Muscle layer of duodenum (tissue), 2 donors: Measurements from ENCODE around the gene TMEM140.

Experiments
- H3K27ac ChIP-seq: one replicate; pipeline ENCODE4 v1.7.0; 2013; ENCODE audit warnings: mild to moderate bottlenecking, low read length
- H3K27me3 ChIP-seq: one replicate; pipeline ENCODE4 v1.7.0; 2013; ENCODE audit warnings: low read depth, mild to moderate bottlenecking, control low read depth, low read length
- H3K36me3 ChIP-seq, 2 donors: one replicate each; pipeline ENCODE4 v1.7.0; 2013; ENCODE audit warnings: low read length in 2 of 2, control low read depth in 1 of 2, mild to moderate bottlenecking in 1 of 2; ENCODE audit not compliant: insufficient read depth in 2 of 2, control insufficient read depth in 1 of 2
- H3K4me1 ChIP-seq, 2 donors: one replicate each; pipeline ENCODE4 v1.7.0; 2013; ENCODE audit warnings: low read length in 2 of 2, mild to moderate bottlenecking in 2 of 2, control low read depth in 1 of 2, moderate library complexity in 1 of 2; ENCODE audit not compliant: insufficient read depth in 2 of 2, control insufficient read depth in 1 of 2
- H3K4me3 ChIP-seq, 2 donors: one replicate each; pipeline ENCODE4 v1.7.0; 2013; ENCODE audit warnings: low read length in 2 of 2, low read depth in 1 of 2, mild to moderate bottlenecking in 1 of 2
- H3K9me3 ChIP-seq, 2 donors: one replicate each; pipeline ENCODE4 v1.7.0; 2013; ENCODE audit warnings: low read length in 2 of 2, control low read depth in 1 of 2, mild to moderate bottlenecking in 1 of 2; ENCODE audit not compliant: control insufficient read depth in 1 of 2
- donor health status: healthy.

The TMEM140 gene

DNA sequence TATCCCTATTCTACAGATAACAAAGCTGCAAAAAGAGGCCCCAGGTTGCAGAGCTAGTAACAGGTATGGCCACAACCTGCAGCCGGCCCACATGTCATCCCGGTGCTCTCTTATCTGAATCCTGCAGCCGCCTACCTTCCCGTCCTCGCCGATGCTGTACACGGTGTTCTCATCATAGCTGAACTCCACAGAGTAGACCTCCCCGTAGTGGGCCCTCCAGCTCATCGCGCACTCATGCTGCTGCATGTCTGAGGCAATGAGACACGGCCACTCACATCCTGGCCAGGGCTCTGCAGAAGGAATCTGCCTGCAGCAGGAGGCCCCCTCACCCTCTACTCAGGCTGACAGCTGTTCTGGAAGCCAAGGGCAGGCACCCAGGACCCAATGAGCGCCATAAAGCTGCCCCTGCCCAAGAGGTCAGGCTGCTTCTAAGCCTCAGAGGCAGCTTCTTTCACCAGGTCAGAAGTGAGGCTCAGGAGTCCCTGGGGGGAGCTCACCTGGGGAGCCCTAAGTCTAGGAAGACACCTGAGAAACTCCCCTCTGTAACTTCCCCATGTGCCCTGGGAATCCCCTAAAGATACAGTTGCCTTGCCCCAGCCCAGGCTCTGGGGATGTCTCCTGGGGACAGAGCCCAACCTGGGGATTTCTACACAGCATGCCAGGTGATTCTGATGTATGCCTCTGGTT, 40.6 kb downstream of the TMEM140 start:
- H3K36me3 ChIP-seq, result peaks cover 40 to 75% of the 10 kb centered on the region in 2 donors
- no peak overlapping the region for H3K4me3 ChIP-seq
- no peaks in the 10 kb centered on the region for H3K27me3 ChIP-seq
- H3K4me1 ChIP-seq, result no peaks in the 10 kb centered on the region
- no peak overlapping the region for H3K27ac ChIP-seq
- no peaks in the 10 kb centered on the region for H3K9me3 ChIP-seq

DNA sequence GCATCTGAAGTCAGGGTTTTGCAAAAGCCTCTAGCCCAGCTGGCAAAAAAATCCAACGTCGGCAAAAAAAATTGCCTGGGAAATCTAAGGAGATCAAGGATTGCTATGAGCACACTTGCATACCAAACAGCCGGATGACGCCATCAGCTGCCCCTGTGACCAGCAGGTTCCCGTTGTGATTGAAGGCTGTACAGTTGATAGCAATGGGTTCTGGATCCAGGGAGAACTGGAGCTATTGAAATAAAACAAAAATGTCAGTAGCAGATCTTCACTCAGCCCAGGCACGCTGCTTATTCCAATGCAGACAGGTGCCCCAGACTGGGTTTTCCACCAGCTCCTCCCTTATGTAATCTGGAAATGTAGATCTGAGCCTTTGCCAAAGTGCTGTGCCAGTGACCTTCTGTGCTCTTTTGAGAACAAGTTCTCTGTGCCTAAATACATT, 41.4 kb downstream of the TMEM140 start:
- Histone ChIP-seq H3K4me1 (no peaks in the 10 kb centered on the region), H3K36me3 (peaks cover 38 to 75% of the 10 kb centered on the region in 2 donors), H3K27me3 (no peaks in the 10 kb centered on the region), H3K4me3 (no peak overlapping the region), H3K27ac (no peak overlapping the region), H3K9me3 (no peaks in the 10 kb centered on the region)

DNA sequence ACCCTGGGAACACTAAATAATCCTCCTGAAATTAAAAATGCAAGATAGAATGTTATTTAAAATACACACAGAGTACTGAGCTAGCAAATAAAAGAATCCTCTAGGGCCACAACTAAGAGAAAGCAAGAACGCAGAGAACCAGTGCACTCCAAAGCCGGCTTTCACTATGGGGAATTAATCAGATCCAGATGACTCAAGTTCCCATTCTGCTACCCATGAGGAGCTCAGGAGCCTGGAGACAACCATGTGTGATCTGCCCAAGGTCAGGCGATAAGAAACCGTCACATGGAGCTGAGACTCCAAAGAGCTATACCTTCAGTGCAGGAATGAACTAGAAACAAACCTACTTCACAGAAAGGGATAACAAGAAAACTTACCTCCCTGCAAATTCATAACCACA, 42.1 kb downstream of the TMEM140 start:
- Histone ChIP-seq H3K27me3 (no peaks in the 10 kb centered on the region), H3K4me1 (no peaks in the 10 kb centered on the region), H3K36me3 (peaks cover 38 to 76% of the 10 kb centered on the region in 2 donors), H3K27ac (no peak overlapping the region), H3K4me3 (no peak overlapping the region), H3K9me3 (no peaks in the 10 kb centered on the region)

DNA sequence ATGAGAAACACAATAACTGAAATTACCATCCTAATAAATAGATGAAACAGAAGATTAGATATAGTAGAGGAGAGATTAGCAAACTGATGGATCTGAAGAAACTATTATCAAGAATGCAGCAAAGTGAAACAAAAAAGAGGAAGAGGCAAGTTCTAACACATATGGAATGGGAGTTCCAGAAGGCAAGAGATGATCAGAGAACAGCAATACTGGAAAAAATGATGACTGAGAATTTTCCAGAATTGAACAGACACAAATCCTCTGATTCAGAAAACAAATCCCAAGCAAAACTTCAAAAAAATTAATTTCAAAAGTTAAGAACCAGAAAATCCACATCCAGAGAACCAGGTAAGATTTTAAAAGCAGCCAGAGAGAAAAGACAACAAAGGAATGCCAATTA, 42.8 kb downstream of the TMEM140 start:
- peaks cover 32 to 74% of the 10 kb centered on the region in 2 donors for H3K36me3 ChIP-seq
- H3K27ac ChIP-seq, result no peak overlapping the region
- no peak overlapping the region for H3K4me3 ChIP-seq
- no peaks in the 10 kb centered on the region for H3K4me1 ChIP-seq
- no peaks in the 10 kb centered on the region for H3K27me3 ChIP-seq
- H3K9me3 ChIP-seq, result no peaks in the 10 kb centered on the region

DNA sequence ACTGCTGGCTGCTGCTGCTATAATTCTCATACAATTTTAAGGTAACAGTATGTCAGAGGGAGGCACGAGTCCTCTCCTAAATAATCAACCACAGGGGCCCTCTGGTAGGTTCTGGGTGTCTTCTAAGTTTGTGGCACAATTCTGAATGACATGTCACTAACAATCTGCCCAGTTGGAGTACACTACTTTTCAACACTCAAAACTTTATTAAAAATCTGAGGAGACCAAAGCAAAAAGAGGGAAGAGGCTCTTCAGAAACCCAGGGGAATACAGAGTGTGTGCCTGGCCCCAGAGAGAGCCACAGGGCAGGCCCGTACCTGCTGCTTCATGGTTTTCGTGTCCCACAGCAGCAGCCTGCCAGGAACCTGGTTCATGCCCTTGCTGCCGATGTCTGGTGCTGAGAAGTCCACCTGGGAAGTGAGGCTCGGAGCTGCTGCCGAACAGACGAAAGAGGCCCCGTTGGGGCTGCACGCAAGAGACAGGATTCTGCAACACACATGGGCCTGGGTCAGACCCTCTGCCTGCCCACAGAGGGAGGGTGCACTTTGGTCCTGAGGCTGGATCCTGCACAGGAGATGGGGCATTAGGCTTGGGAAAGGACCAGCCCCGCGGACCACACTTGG, 45.2 kb downstream of the TMEM140 start:
- no peak overlapping the region for H3K4me3 ChIP-seq
- H3K27ac ChIP-seq, result no peak overlapping the region
- H3K9me3 ChIP-seq, result no peaks in the 10 kb centered on the region
- peaks cover 33 to 74% of the 10 kb centered on the region in 2 donors for H3K36me3 ChIP-seq
- no peaks in the 10 kb centered on the region for H3K4me1 ChIP-seq
- no peaks in the 10 kb centered on the region for H3K27me3 ChIP-seq

DNA sequence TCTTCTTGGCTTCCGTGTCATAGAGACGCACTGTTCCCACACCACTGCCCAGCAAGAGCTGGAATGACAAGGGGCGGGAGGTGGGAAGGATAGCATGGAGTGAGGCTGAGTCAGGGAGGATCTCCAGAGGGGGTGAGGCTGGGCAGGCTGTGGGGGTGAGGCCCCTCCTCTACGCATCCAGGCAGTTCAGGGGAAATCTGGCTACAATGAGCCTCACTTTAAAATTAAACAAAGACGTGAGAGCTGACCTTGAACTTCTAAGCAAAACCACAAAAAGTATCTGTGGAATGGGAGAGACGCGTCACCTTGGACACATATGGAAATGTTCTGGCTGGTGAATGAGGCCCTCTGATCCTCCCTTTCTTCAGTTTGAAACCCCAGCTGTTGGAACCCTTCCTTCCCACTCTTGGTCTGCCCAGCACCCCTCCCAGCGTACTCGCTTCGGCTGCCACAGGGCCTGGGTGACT, 45.8 kb downstream of the TMEM140 start:
- Histone ChIP-seq H3K9me3 (no peaks in the 10 kb centered on the region), H3K4me3 (no peak overlapping the region), H3K4me1 (no peaks in the 10 kb centered on the region), H3K36me3 (peaks cover 33 to 71% of the 10 kb centered on the region in 2 donors), H3K27ac (no peak overlapping the region), H3K27me3 (no peaks in the 10 kb centered on the region)

DNA sequence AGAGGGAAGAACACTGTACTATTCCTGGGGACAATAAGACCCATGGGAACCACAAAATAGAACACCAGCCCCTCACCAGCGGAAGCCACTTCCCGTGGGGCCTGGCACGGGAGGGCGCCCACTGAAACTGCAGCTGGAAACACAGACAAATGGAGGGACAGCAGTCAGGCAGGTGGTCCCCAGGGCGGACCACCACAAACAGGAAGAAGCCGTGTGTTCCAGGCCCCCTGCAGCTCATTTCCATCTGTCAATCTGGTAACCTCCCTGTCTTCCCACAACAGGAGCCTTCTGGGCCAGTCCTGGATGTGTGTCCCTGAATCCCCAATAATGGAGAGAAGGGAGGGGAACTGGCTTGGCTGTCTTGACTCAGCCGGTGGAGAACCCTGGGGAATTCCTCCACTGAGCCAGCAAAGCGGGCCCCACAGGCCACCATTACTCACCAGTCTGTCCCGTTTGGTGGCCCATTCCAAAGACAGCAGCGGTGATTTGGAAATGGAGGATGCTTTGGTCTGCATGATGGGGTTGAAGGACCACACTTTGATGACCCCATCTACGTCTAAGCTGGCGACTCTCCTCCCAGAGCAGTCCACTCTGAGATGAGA, 46.7 kb downstream of the TMEM140 start:
- H3K4me3 ChIP-seq, result no peak overlapping the region
- no peaks in the 10 kb centered on the region for H3K27me3 ChIP-seq
- H3K4me1 ChIP-seq, result no peaks in the 10 kb centered on the region
- H3K27ac ChIP-seq, result no peak overlapping the region
- H3K36me3 ChIP-seq, result peaks cover 33 to 65% of the 10 kb centered on the region in 2 donors
- no peaks in the 10 kb centered on the region for H3K9me3 ChIP-seq

DNA sequence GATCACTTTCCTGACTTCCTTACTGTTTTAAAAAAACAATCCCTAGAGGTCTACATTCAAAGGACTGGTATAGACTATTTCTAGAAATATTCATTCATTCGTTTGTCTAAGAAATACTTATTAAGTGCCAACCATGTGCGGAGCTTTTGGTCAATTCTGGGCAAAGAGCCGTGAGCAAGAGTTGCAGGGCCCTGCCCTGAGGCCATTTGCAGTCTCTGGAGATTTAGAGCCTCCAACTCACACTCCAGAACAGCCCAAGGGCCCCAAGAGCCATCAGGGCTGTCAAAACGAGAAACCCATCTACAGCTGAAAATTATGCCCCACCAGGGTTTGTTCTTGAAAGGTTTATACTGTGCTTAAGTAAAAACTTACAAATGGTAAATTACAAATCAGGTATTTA, 47.3 kb downstream of the TMEM140 start:
- no peak overlapping the region for H3K4me3 ChIP-seq
- H3K27ac ChIP-seq, result no peak overlapping the region
- peaks cover 35 to 69% of the 10 kb centered on the region in 2 donors for H3K36me3 ChIP-seq
- no peaks in the 10 kb centered on the region for H3K4me1 ChIP-seq
- H3K9me3 ChIP-seq, result no peaks in the 10 kb centered on the region
- H3K27me3 ChIP-seq, result no peaks in the 10 kb centered on the region

DNA sequence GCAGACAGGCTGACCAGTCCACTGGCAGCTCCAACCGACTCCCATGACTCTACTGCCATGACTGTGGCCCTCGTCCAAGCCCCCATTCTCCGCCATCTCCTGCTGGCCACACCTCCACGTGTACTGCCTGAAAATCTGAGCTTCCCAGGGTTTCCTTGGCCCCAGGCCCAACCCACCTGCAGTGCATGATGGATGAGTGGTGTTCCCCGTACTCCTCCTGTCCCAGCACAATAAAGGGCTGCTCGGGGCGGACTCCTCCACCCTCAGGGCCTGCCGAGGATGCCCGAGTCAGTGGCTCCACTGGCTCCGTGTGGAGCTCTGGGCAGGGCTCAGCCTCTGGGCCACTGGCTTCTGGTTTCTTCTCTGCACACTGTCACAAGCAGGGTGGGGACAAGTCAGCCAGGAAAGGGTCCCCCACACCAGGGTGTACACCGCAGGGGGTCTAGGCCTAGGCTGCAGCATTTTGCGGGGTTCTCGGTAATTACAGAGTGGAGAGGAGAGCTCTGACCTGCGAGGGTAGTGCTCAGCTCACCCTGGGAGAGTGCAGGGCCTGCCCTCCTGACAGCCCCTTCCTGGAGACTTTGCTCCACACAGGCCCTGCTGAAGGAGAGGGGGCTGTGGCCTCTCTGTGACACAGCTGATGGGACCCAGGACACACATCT, 48.2 kb downstream of the TMEM140 start:
- H3K27ac ChIP-seq, result no peak overlapping the region
- H3K4me3 ChIP-seq, result no peak overlapping the region
- H3K36me3 ChIP-seq, result peaks cover 35 to 72% of the 10 kb centered on the region in 2 donors
- no peaks in the 10 kb centered on the region for H3K27me3 ChIP-seq
- H3K4me1 ChIP-seq, result no peaks in the 10 kb centered on the region
- H3K9me3 ChIP-seq, result no peaks in the 10 kb centered on the region

DNA sequence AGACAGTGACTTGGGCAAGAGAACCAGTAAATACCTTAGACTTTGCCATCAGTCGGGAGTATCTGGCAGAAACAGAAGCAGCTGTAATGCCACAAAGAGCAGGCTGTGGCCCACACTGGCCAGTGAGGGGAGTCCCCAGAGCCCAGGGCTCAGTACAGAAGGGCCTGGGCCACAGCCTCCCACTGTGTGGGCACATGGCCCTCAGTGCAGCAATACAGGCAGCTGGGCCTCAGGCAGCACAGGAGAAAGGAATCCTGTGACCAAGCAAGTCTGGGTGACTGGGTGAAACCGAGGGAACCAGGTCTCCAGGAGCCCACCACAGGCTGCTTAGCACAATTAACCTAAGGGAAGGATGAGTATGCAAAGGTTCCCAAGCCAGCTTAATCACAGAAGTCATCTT, 49.5 kb downstream of the TMEM140 start:
- Histone ChIP-seq H3K9me3 (no peaks in the 10 kb centered on the region), H3K4me3 (no peak overlapping the region), H3K4me1 (no peaks in the 10 kb centered on the region), H3K27ac (no peak overlapping the region), H3K27me3 (no peaks in the 10 kb centered on the region), H3K36me3 (peaks cover 43 to 72% of the 10 kb centered on the region in 2 donors)

DNA sequence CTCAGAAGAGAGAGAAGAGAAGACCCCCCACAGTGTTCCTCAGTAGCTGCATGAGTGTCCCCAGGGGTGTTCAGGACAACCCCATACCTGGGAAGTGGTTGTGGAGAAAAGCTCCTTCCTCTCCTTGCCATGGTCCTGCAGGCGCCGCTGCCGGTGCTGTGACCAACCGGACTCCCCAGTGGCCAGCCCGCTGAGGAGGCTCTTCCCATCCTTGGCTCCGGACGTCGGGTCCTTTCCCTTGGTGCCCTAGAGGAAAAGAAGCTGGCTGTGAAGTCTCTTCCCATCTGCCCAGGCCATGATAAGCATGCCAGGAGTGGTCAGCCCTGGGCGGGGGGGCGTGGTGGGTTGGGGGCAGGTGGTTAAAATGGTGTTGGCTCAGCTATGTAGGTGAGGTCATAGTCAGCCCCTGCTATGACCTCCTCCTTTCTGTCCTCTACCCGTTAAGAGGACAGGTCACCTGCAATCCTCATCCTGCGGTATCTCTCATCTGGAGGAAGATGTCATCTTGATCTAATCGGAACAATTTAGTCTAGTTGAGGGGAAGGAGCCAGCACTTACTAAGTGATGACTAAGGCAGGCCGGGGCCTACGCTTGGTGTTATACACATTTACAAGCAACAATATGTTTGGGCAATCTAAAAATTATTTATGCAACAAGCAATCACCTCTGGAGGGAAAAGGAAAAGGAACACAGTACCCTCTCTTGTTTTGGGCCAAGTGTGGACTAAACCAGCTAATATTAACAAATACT, 50.2 kb downstream of the TMEM140 start:
- H3K9me3 ChIP-seq, result no peaks in the 10 kb centered on the region

More for the DNA sequence above, 50.2 kb downstream of the TMEM140 start:
- no peaks in the 10 kb centered on the region for H3K27me3 ChIP-seq
- no peak overlapping the region for H3K27ac ChIP-seq
- no peaks in the 10 kb centered on the region for H3K4me1 ChIP-seq
- no peak overlapping the region for H3K4me3 ChIP-seq
- peaks cover 48 to 68% of the 10 kb centered on the region in 2 donors for H3K36me3 ChIP-seq
